Adipose tissue (tissue), 3 donors: Measurements from ENCODE around the gene GINS1. TPM values are rescaled to one million over a fixed set of nuclear protein-coding genes. Genes with fewer than 3 reads are reported as not detected.

Experiments used
- polyA plus RNA-seq, 3 donors: library from polyadenylated mRNA; stranded (reverse); fragments of 200-250 nt; gene quantifications; one replicate each; pipeline ENCODE4 v1.2.3, GENCODE V29; 2013
- donor health status: healthy with polysubstance abuse.
- donor health status: Bipolar disorder and iron deficiency.
- donor health status: healthy.

The GINS1 gene
- polyA plus RNA-seq, 3 donors, result 0.23 to 0.34 (median 0.24) TPM

Other genes starting within 250 kb of the GINS1 start
- gene ENTPD6, start 212.0 kb upstream of the GINS1 start, polyA plus RNA-seq, result 10 to 100 TPM; 38.5 to 47.8 (median 42.4) TPM
- 10 to 100 TPM; 14.4 to 39.4 (median 39.1) TPM for gene PYGB, start 159.6 kb upstream of the GINS1 start, polyA plus RNA-seq
- 10 to 100 TPM; 31.0 to 35.7 (median 33.0) TPM for gene ABHD12, start 16.8 kb upstream of the GINS1 start, polyA plus RNA-seq
- 1 to 10 TPM; 2.9 to 6.9 (median 4.3) TPM for gene NINL, start 177.9 kb downstream of the GINS1 start, polyA plus RNA-seq
- gene NANP, start 216.3 kb downstream of the GINS1 start, polyA plus RNA-seq, result 1 to 10 TPM; 1.2 to 3.8 (median 3.3) TPM